HEK293 (cell line): ENCODE results near the gene ARHGAP21.

ENCODE experiments used
- CTCF ChIA-PET: fragments of 350-600 bp; formaldehyde crosslinking; extraction: SDS; loops from one replicate; lab custom pipeline; 2021; ENCODE audit warnings: antibody characterized with exemption; lab: Yijun Ruan, JAX
- POLR2A ChIA-PET: fragments of 300-600 bp; formaldehyde crosslinking; extraction: SDS; loops from one replicate; lab custom pipeline; 2020; ENCODE audit warnings: antibody characterized with exemption, inconsistent platforms; lab: Yijun Ruan, JAX
- H3K27ac ChIP-seq: fragments of 200-500 bp; sonication (Bioruptor generic); 2 replicates; pipeline ENCODE4 v1.5.1; 2014; ENCODE audit warnings: low read depth, low read length, control low read depth, inconsistent platforms; ENCODE audit errors: extremely low read depth
- H3K36me3 ChIP-seq, 2 experiments: fragments of 200-500 bp in 1 of 2; sonication (Bioruptor generic) in 1 of 2; 1 replicate in 1 of 2; 2 replicates in 1 of 2; pipeline ENCODE4 v1.5.1; 2014 to 2017; ENCODE audit warnings: inconsistent platforms in 2 of 2, low read length in 2 of 2; ENCODE audit not compliant: control insufficient read depth in 2 of 2, insufficient read depth in 1 of 2
- H3K4me1 ChIP-seq: fragments of 200-500 bp; sonication (Bioruptor generic); 2 replicates; pipeline ENCODE4 v1.5.1; 2014; ENCODE audit warnings: mild to moderate bottlenecking, low read length, inconsistent platforms; ENCODE audit not compliant: control insufficient read depth, insufficient read depth
- H3K4me3 ChIP-seq: 2 replicates; pipeline ENCODE4 v1.5.1; 2011; ENCODE audit warnings: low read depth, mild to moderate bottlenecking, control low read depth, low read length, moderate library complexity
- H3K9me3 ChIP-seq: fragments of 200-500 bp; sonication (Bioruptor generic); 2 replicates; pipeline ENCODE4 v1.5.1; 2014; ENCODE audit warnings: low read depth, low read length, inconsistent platforms; ENCODE audit not compliant: control insufficient read depth, insufficient read depth
- PRDM6 ChIP-seq: fragments of 450-650 bp; formaldehyde crosslinking; IDR thresholded peaks from 2 replicates; pipeline ENCODE4 v1.5.1; 2017; ENCODE audit warnings: missing biosample characterization, missing genetic modification characterization
- SCRT1 ChIP-seq: fragments of 450-650 bp; formaldehyde crosslinking; IDR thresholded peaks from 2 replicates; pipeline ENCODE4 v1.5.1; 2016; ENCODE audit warnings: missing biosample characterization, missing genetic modification characterization, borderline replicate concordance
- ZBTB20 ChIP-seq: fragments of 450-650 bp; formaldehyde crosslinking; IDR thresholded peaks from 2 replicates; pipeline ENCODE4 v1.5.1; 2016; ENCODE audit warnings: missing biosample characterization, missing genetic modification characterization
- ZFP3 ChIP-seq: fragments of 450-650 bp; formaldehyde crosslinking; IDR thresholded peaks from 2 replicates; pipeline ENCODE4 v1.5.1; 2016; ENCODE audit warnings: low read depth, missing biosample characterization, missing genetic modification characterization
- ZNF121 ChIP-seq: fragments of 450-650 bp; formaldehyde crosslinking; IDR thresholded peaks from 2 replicates; pipeline ENCODE4 v1.5.1; 2016; ENCODE audit warnings: missing biosample characterization, missing genetic modification characterization
- ZNF138 ChIP-seq: fragments of 450-650 bp; formaldehyde crosslinking; IDR thresholded peaks from 2 replicates; pipeline ENCODE4 v1.5.1; 2016; ENCODE audit warnings: missing biosample characterization, missing genetic modification characterization, borderline replicate concordance
- ZNF223 ChIP-seq: fragments of 450-650 bp; formaldehyde crosslinking; IDR thresholded peaks from 2 replicates; pipeline ENCODE4 v1.5.1; 2016; ENCODE audit warnings: missing biosample characterization, missing genetic modification characterization
- ZNF24 ChIP-seq: fragments of 450-650 bp; formaldehyde crosslinking; IDR thresholded peaks from 2 replicates; pipeline ENCODE4 v1.5.1; 2016; ENCODE audit warnings: missing biosample characterization, missing genetic modification characterization
- ZNF302 ChIP-seq: fragments of 450-650 bp; formaldehyde crosslinking; IDR thresholded peaks from 2 replicates; pipeline ENCODE4 v1.5.1; 2016; ENCODE audit warnings: missing biosample characterization, missing genetic modification characterization, low read depth
- ZNF398 ChIP-seq: fragments of 450-650 bp; formaldehyde crosslinking; IDR thresholded peaks from 2 replicates; pipeline ENCODE4 v1.5.1; 2017; ENCODE audit warnings: missing biosample characterization, missing genetic modification characterization
- ZNF416 ChIP-seq: fragments of 450-650 bp; formaldehyde crosslinking; IDR thresholded peaks from 2 replicates; pipeline ENCODE4 v1.5.1; 2016; ENCODE audit warnings: missing biosample characterization, missing genetic modification characterization
- ZNF561 ChIP-seq: fragments of 450-650 bp; IDR thresholded peaks from 2 replicates; pipeline ENCODE4 v1.5.1; 2018; ENCODE audit warnings: missing biosample characterization, missing genetic modification characterization, borderline replicate concordance
- ZNF670 ChIP-seq: fragments of 450-650 bp; formaldehyde crosslinking; IDR thresholded peaks from 2 replicates; pipeline ENCODE4 v1.5.1; 2016; ENCODE audit warnings: missing biosample characterization, missing genetic modification characterization, low read depth
- ZNF843 ChIP-seq: fragments of 450-650 bp; formaldehyde crosslinking; IDR thresholded peaks from 2 replicates; pipeline ENCODE4 v1.5.1; 2016; ENCODE audit warnings: missing biosample characterization, missing genetic modification characterization
- ZXDB ChIP-seq: fragments of 450-650 bp; formaldehyde crosslinking; IDR thresholded peaks from 2 replicates; pipeline ENCODE4 v1.5.1; 2016; ENCODE audit warnings: missing biosample characterization, missing genetic modification characterization
- TF ChIP-seq, protein P1 (sequence below): fragments of 450-650 bp; formaldehyde crosslinking; IDR thresholded peaks from 2 replicates; pipeline ENCODE4 v1.5.1; 2017; ENCODE audit warnings: missing biosample characterization, missing genetic modification characterization

ARHGAP21 gene

GRCh38 chr10:24690961-24691512 lies 32.6 kb downstream of the ARHGAP21 start (continued):
- TF ChIP-seq ZNF138: no peak

GRCh38 chr10:24685958-24686540 lies 37.6 kb downstream of the ARHGAP21 start:
- Histone ChIP-seq H3K4me1 (peaks cover 5% of the 10 kb centered on the region), H3K36me3 (no peaks in the 10 kb centered on the region; a peak in 1 of 3 replicates), H3K4me3 (no peak overlapping the region), H3K9me3 (no peaks in the 10 kb centered on the region), H3K27ac (no peak overlapping the region)
- POLR2A ChIA-PET: no interaction called here
- CTCF ChIA-PET: interaction anchor here (0.8 kb wide), 1 partner anchor 8 kb away, joined by 3 read pairs; no protein-coding TSS in a partner anchor
- 0 out of 2 replicates have a peak, but pooled peaks have one; percentile 17 for TF ChIP-seq ZXDB (tag by site-specific recombination)
- no peak for TF ChIP-seq ZFP3 (tag by site-specific recombination)
- TF ChIP-seq ZBTB20 (tag by site-specific recombination): no peak
- TF ChIP-seq PRDM6: peak; percentile 36; the same call in 1 of the 2 replicates
- no peak for TF ChIP-seq ZNF223 (tag by site-specific recombination)
- peak; percentile 60; the same call in 1 of the 2 replicates for TF ChIP-seq ZNF121 (tag by site-specific recombination)
- 0 out of 2 replicates have a peak, but pooled peaks have one; percentile 17 for TF ChIP-seq ZNF843 (tag by site-specific recombination)
- TF ChIP-seq ZNF416 (tag by site-specific recombination): no peak

DNA sequence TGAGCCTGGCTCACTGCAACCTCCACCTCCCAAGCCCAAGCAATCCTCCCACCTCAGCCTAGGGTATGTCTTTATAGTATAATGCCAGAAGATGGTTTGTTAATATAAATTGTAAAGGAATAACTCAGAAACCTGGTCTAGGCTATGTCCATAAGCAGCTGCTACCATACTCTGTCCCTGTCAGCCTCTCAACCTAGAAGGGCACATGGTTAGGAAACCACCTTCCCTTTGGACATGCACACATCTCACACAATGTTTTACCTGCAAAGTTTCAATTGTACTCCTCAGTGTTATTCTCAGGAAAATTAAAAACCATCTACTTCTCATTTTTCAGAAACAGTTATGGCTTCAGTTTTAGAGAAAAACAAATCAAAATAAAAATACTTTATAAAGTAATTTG lies 40.1 kb downstream of the ARHGAP21 start:
- Histone ChIP-seq H3K36me3 (no peaks in the 10 kb centered on the region; a peak in 1 of 3 replicates), H3K4me3 (no peak overlapping the region), H3K27ac (no peak overlapping the region), H3K9me3 (no peaks in the 10 kb centered on the region), H3K4me1 (peaks cover 13% of the 10 kb centered on the region)
- no peak for TF ChIP-seq SCRT1
- no peak for TF ChIP-seq ZNF302 (tag by site-specific recombination)
- TF ChIP-seq ZNF561 (tag by site-specific recombination): no peak
- no peak for TF ChIP-seq ZNF398
- no peak for TF ChIP-seq ZNF670 (tag by site-specific recombination)
- TF ChIP-seq, protein P1, sequence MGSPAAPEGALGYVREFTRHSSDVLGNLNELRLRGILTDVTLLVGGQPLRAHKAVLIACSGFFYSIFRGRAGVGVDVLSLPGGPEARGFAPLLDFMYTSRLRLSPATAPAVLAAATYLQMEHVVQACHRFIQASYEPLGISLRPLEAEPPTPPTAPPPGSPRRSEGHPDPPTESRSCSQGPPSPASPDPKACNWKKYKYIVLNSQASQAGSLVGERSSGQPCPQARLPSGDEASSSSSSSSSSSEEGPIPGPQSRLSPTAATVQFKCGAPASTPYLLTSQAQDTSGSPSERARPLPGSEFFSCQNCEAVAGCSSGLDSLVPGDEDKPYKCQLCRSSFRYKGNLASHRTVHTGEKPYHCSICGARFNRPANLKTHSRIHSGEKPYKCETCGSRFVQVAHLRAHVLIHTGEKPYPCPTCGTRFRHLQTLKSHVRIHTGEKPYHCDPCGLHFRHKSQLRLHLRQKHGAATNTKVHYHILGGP: no peak
- no peak for TF ChIP-seq ZNF24 (tag by site-specific recombination)
- POLR2A ChIA-PET: no interaction called here
- CTCF ChIA-PET: no interaction called here
